T-helper 1 cell treated with Interleukin-12 subunit alpha and Interleukin-12 subunit beta and Interleukin-4 antibody, amounts not matched to agents 30 ng/mL and 1 ng/mL, for 36 hours (primary cell): ENCODE results near the gene RIN1. TPM values are rescaled to one million over a fixed set of nuclear protein-coding genes. Genes with fewer than 3 reads are reported as not detected.
"Not testable (repeated sequence)": the region's sequence is repeated elsewhere in the genome, so short reads cannot be mapped to it uniquely, and the experiment has no call there.

Experiments
- intact Hi-C: fragments of 100-400 bp; cut with micrococcal nuclease; formaldehyde crosslinking; loops from one replicate; pipeline ENCODE4 v1.15.1; 2024
- total RNA-seq: library from RNA; stranded (reverse); gene quantifications from 2 replicates; pipeline ENCODE4 v1.2.3, GENCODE V29; 2022

Gene RIN1
- total RNA-seq, 1 donor from 2014 or later: 1.3 TPM

- intact Hi-C loops: no loop called here
Observed at GRCh38 chr11:66322732-66323427, 13.4 kb downstream of the RIN1 start.

- intact Hi-C loops: loop anchor here (1.0 kb wide), 1 partner anchor 9 kb away; no protein-coding TSS in a partner anchor
Observed at GRCh38 chr11:66321606-66322005, 14.6 kb downstream of the RIN1 start.

GRCh38 chr11:66320748-66321147 is 15.5 kb downstream of the RIN1 start:
- intact Hi-C loops: loop anchor here (1.0 kb wide), 1 partner anchor 8 kb away; no protein-coding TSS in a partner anchor

- intact Hi-C loops: not testable (repeated sequence)
Observed at GRCh38 chr11:66320289-66320688, 15.9 kb downstream of the RIN1 start.

- intact Hi-C loops: loop anchor here (1.0 kb wide), 1 partner anchor 10 kb away; no protein-coding TSS in a partner anchor
Observed at GRCh38 chr11:66318600-66318970, 17.6 kb downstream of the RIN1 start.

- intact Hi-C loops: loop anchor here (1.0 kb wide), 1 partner anchor 10 kb away; no protein-coding TSS in a partner anchor
Observed at GRCh38 chr11:66317723-66318599, 18.3 kb downstream of the RIN1 start.

GRCh38 chr11:66317322-66317722 is 18.9 kb downstream of the RIN1 start:
- intact Hi-C loops: no loop called here

GRCh38 chr11:66316849-66317251 is 19.4 kb downstream of the RIN1 start, which contains the start of gene CD248:
Gene CD248, minus strand, starts transcription at chr11:66317044. Its CDS starts 17 bp downstream, at chr11:66317027.
- intact Hi-C loops: no loop called here

- intact Hi-C loops: no loop called here
Observed at GRCh38 chr11:66315921-66316811, 20.1 kb downstream of the RIN1 start.

- intact Hi-C loops: no loop called here
Observed at GRCh38 chr11:66315498-66315885, 20.7 kb downstream of the RIN1 start.

GRCh38 chr11:66314561-66315497 is 21.4 kb downstream of the RIN1 start:
- intact Hi-C loops: no loop called here

- intact Hi-C loops: no loop called here
Observed at GRCh38 chr11:66314186-66314501, 22.1 kb downstream of the RIN1 start.

- intact Hi-C loops: loop anchor here (2.0 kb wide), 1 partner anchor 645 kb away; the partner anchor contains the start of gene PC
Observed at GRCh38 chr11:66313321-66314185, 22.7 kb downstream of the RIN1 start.

GRCh38 chr11:66312549-66313320 is 23.5 kb downstream of the RIN1 start:
- intact Hi-C loops: loop anchor here (1.0 to 2.0 kb wide), 14 partner anchors 9 to 646 kb away; partner anchors contain the start of genes BRMS1, PC, PELI3 and RAB1B

GRCh38 chr11:66311965-66312548 is 24.2 kb downstream of the RIN1 start:
- intact Hi-C loops: loop anchor here (1.0 to 2.0 kb wide), 14 partner anchors 9 to 647 kb away; partner anchors contain the start of genes BRMS1, PC, PELI3 and RAB1B

GRCh38 chr11:66311470-66311964 is 24.7 kb downstream of the RIN1 start:
- intact Hi-C loops: no loop called here

- intact Hi-C loops: not testable (repeated sequence)
Observed at GRCh38 chr11:66310803-66311440, 25.3 kb downstream of the RIN1 start.
